GM19397 (cell line): ENCODE data around the gene SLC15A4.
"Not testable (repeated sequence)": the region's sequence is repeated elsewhere in the genome, so short reads cannot be mapped to it uniquely, and the experiment has no call there.

Source experiments
- ATAC-seq: cut with Tn5 transposase; IDR thresholded peaks from one replicate; pipeline ENCODE4 v1.9.1; 2021; ENCODE audit warnings: mild to moderate bottlenecking, moderate library complexity; ENCODE audit not compliant: unreplicated experiment

The SLC15A4 gene

DNA sequence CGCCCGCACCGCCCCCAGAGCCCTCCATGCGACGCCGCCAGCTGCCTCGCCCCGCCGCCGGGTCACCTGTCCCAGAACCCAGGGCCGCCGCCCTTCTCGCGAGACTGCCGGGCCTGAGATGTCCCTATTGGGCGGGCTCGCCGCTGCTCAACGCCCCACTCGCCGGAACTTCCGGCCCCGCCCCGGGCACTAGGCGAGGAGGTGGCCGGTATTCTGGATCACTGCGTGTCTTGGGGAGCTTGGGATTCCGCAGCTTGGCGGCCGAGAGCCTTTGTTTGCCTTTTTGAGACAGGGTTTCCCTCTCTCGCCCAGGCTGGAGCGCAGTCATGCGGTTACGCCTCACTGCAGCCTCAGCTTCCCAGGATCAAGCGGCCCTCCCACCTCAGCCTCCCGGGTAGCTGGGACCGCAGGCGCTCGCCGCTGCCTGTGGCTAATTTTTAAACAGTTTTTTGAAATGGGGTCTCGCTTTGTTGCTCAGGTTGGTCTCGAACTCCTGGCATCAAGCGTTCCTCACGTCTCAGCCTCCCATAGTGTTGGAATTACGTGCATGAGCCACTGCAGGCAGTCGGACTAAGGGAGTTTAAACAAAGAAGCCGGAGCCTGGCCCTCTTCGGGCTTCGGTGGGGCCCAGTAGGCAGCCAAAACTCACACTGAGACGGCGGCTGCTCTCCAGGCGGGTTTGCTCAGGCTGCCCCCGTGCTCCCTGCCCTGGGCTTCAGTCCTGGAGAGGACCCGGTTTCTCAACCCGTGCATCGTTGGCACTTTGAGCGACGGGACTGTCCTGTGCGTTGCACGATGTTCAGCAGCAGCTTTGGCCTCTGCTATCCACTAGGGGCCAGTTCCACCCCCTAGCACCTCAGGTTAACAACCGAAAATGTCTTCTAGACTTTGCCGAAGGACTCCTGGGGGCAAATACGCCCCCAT, at the start of gene SLC15A4:
Gene SLC15A4 (minus strand): TSS at position 43 of the 924 bp plus-strand sequence. CDS start 15 bp downstream, at position 28.
- peak; percentile 87 for ATAC-seq

DNA sequence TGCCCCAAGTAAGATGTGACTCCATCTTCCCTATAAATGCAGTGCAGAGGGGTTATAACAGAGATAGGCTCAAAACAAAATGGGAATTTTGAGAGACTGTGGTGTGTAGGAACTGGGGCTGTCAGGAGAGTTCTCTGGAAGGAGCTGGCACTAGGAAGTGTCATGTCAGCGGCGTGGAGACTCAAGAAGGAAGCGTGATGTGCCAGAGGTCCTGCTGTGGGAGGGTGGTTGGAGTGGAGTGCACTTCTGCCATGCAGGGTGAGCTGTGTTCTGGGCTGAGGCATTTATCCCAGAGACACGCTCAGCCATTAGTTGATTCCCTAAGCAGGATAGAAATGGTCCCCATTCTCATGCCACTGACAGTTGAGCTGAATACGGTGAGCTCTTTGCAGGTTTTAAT, 48.5 kb upstream of the SLC15A4 start:
- ATAC-seq = no peak

DNA sequence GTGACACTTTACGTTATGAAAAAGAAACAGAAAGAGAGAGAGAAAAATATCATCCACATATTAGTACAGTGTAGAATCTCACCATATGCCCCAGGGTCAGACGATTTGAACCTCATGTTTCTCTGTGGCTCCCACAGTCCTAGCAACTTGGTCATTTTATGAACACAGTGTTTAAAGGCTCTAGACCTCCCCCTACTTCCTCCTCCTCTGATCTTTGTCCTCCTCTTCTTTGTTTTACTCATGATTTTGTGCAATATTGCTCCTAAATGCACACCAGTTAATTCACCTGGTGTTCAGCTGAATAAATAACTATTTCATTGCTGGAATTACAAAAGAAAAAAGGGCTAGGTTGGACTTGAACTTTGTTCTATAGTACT, 47.7 kb upstream of the SLC15A4 start:
- ATAC-seq = no peak

DNA sequence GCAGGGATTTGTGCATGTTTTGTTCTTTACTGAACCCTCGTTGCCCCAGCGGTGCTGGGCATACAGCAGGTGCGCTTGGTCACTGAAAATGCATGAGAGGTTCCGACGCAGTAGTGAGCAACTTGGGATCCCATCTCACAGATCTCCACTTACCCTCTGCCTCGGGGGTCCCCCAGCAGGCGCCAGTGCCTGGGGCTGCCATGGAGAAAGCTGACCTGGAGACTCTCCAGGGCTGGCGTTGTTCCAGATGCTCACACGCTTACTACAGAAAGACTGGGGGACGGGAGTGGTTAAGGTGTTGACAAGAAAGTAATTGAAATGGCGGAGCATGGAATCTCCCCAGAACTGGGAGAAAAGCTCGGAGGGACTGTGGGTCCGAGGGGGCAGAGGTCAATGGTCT, 43.7 kb upstream of the SLC15A4 start:
- no peak for ATAC-seq

DNA sequence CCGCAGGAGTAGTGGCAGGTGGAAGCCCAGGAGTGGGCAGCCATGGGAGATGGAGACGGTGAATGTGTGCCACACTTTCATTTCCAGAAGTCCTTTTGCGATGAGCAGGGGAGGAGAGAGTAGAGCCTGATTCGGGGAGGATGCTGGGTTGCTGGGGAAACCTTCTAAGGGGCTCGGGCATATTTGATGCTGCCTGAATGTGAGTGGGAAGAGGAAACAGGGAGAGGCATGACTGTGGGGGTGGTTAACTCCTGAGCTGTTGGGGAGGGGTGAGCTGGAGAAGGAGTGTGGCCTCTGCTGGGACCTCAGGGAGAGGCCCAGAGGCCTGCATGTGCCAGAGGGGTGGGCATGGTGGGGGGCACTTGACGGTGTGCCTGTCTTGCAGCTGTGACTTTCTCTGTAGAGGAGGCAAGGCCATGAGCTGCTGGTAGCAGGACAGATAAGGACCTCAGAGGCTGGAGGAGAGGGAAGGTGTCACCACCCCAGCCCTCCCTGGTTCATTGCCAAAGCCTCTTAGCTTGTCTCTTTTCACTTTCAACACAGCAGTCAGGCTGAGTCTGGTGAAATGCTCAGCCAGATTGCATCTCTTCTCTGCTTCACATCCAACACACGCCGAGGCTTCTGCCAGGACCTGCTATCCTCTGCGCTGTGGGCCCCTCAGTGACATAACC, 40.9 kb upstream of the SLC15A4 start:
- no peak for ATAC-seq

DNA sequence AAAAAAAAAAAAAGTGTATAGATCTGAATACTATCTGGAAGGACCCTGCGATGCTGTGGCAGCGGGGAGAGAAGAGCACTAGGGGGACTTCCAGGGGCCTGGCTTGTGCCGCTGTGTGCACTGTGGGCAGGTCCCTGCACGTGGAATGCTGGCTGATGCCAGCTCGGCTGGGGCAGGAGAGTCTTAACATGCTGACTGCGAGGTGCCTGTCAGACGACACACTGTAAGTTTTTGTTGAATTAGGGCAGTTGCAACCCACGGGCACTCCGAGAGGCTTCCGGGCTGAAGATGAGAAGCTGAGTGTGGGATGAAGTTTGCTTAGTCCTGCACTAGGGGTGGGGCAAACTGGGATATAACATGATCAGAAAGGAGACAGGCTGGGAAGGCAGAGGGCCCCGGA, 40.2 kb upstream of the SLC15A4 start:
- no peak for ATAC-seq

DNA sequence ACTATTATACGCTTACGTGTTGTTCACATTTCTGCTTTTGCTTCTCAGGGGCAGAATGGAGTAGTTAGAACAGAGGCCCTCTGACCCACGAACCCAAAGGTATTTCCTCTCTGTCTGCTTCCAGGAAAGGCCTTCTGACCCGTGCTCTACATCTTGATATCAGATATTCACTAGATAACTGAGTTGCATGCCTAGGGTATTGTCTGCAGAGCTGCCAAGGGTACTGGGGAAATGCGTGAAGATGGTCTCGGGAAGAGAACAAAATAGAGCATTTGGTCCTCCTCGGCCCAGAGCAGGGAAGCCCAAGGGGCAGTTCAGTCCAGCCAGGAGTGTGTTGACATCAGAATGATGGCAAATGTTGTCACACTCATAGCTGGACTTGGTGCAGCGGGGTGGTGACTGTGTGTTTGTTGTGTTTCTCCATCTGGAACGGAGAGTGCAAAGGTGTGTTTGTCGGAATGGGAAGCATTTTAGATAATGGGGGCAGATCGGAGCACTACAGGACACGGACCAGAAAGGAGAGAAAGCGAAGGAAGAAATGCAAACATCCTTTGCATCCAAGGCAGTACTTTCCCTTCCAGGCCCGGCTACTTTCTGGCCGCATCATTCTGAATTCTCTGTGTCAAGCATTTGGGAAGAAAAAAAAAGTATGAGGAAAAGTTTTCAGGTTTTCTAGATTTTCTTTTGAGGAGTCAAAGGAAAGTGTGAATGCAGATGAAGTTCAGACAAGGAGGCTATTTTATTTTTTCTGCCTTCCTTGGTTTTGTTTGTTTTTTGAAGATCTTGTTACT, 37.7 kb upstream of the SLC15A4 start:
- ATAC-seq = no peak

DNA sequence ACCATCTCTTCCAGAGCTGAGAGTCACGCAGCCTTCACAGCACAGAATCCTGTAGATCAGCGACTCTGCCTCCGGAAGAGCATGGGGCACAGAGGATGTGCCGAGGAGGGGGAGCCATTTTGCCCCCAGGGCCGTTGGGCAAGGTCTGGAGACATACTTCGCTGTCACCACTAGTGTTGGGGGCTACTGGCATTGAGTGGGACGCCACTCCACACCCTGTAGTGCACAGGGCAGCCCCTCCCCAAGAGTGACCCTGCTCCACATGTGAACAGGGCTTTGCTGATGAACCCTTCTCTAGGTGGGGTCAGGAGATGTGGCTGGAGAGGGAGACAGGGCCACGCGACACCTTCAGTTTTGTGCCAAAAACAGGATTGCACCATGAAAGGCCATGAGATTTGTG, 35.6 kb upstream of the SLC15A4 start:
- no peak for ATAC-seq

DNA sequence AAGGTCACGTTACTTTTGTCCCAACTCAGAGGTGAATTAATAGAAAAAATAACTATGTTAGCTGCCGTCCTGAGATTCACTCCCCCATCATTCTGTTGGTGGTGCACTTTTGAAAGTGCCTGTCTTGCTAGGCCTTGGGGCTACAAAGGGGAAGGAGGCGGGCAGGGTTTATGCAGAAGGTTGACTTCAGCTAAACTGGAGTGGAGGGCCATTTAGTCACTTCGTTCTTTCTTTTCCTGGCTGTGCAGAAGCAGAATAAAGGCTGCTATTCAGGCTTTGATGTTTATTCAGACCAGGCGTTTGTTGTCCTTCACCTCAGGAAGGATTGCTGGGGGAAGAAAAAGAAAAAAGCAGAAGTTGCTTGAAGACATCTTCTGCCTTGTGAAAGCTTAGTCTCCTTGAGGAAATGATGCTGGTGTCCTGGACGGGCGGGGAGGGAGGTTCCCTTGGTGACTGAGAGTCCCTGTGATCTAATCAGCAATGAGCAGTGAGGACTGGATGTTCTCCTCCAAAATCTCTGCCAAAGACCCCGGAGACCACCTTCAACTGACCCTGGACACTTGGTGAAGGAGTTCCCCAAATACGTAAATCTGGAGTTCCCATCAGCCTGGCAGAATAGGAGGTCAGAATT, 33.5 kb upstream of the SLC15A4 start:
- no peak for ATAC-seq

DNA sequence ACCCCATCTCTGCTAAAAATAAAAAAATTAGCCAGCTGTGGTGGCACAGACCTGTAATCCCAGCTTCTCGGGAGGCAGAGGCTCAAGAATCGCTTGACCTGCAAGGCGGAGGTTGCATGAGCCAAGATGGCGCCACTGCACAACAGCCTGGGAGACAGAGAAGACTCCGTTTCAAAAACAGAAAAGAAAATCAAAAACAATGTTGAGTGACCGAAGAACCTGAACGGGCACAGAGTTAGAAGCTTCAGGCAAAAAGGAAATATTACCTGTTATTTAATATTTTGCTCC, 33.0 kb upstream of the SLC15A4 start:
- no peak for ATAC-seq

DNA sequence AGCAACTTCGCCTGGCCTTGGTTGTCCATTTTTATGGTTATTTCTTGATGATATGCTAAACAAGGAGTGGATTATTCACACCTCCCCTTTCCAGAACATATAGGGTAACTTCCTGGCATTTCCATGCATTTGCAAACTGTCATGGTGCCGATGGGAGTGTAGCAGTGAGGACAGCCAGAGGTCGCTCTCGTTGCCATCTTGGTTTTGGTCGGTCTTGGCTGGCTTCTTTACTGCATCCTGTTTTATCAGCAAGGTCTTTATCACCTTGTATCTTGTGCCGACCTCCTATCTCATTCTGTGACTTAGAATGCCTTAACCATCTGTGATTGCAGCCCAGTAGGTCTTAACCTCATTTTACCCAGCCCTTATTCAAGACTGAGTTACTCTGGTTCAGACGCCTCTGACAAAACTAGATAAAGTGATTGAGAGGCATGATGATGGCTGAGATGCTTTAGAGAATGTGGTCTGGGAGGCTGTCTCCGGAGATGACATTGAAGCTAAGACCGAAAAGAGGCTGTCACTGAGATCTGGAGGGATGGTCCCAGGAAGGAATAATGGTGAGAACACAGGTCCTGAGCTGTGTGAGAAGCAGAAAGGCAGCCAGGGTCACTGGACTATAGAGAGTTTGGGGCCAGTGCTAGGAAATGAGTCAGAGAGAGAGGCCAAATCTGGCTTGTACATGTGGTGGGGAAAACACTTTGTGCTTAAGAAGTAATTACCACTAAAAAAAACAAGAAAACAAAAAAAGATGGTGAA, 32.5 kb upstream of the SLC15A4 start:
- no peak for ATAC-seq

DNA sequence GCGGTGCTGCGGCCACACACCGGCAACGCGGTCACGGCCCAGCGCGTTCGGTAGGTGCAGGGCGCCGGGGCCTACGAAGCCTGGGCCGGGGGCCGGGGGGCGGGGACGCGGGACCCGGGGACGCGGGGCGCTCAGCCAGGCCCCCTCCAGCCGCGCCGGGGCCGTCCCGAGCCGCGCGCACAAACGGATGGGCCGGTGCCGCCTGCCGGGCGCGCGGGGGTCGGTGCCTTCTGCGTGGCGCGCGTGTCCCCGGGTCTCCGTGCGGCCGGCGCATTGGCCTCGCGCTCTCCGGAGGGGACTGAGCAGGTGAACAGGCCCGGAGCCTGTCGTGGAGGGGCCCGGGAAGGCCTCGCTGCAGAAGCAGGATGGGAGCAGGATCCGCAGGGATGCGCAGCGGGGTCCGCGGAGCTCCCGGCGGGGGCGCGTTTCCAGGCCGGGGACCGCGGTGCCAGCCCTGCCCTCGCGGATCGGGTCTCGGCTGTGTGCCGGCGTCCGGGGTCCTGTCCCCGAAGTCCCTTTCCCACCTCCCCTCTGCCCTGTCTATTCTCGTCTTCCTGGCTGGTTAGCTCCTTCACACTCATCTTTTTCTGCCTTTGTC, 29.9 kb upstream of the SLC15A4 start:
- no peak for ATAC-seq

DNA sequence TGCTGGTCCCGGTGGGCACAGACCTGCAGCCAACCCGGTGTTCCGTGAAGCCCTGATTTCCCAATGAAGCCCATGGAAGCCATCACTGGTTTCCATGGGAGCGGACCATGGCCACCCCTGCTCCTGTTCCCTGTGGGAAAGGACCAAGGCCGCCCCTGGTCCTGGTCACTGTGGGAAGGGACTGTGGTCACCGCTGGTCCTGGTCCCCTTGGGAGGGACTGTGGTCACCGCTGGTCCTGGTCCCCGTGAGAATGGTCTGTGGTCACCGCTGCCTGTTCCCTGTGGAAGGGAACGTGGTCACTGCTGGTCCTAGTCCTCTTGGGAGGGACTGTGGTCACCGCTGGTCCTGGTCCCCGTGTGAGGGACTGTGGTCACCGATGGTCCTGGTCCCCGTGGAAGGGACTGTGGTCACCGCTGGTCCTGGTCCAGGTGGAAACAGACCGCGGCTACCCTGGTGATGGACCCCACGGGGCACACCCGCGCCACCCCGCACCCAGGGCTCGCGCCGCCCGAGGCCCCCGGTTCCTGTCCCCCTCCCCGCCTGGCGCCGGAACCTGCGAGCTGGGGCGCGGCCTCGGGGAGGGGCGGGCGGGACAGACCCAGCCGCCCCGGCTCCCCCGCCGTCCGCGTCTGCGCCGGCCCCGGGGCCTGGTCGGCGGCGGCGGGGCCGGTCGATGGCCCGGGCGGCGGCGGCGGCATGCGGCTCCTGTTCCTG, 29.3 kb upstream of the SLC15A4 start, which contains the start of gene GLT1D1:
Gene GLT1D1 (plus strand): TSS at position 594 of the 715 bp plus-strand sequence. CDS start 104 bp downstream, at position 698.
- ATAC-seq = no peak

DNA sequence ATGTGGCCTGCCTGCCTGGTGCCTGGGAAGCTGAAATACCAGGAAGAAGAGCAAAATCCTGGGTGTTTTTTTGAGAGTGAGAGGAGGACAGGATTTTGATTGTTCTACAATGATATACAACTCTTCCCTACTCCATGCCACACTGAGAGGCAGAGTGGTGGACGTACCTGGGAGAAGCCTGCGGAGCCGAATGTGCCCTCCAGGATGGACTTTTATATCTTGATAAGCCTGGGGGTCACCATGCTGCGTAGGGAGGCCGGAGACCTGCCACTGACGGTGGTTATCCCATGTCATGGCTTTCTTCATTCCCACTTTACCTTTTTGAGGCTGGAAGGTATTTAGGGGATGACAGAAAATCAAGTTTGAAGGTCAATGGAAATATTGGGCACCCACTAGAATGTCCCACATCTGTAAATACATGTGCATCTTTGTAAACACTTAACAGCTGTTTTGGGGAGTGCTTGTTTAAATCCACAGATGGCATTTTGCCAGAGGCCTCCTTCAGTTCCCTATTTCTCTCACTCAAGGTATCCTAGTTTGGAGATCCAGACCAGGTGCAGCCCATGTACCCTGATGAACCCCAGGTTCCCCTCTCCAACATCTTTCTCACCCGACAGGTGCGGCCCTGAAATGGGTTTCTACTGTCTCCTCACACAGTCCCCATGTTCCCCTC, 28.4 kb upstream of the SLC15A4 start:
- ATAC-seq = no peak

DNA sequence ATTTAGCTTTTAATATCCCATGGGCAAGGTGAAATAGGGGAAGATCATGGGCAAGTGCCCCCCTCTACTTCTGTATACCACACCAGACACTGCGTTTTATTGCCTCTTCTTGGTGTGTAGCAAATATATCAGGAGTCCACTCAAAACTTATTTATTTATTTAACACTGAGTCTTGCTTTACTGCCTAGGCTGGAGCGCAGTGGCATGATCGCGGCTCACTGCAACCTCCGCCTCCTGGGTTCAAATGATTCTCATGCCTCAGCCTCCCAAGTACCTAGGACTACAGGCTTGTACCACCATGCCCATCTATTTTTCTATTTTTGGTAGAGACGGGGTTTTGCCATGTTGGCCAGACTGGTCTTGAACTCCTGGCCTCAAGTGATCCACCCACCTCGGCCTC, 27.7 kb upstream of the SLC15A4 start:
- ATAC-seq = not testable (repeated sequence)

DNA sequence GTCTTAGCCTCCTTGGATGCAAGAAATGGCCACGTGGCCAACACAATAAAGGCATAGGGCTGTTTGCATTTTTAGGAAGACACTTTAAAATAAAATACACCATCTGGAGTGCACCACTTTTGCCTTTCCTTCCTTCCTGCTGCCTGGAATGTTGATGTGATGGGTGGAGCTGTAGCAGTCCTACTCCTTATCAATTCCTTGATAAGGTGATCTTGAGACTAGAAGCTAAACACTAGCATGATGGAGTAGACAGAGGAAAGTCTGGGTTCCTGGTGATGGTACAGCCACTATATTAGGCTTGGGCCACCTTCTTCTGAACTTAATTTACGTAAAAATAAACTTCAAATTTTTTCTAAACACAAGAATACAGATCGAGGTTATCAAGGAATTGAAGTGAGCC, 26.6 kb upstream of the SLC15A4 start:
- ATAC-seq = no peak

DNA sequence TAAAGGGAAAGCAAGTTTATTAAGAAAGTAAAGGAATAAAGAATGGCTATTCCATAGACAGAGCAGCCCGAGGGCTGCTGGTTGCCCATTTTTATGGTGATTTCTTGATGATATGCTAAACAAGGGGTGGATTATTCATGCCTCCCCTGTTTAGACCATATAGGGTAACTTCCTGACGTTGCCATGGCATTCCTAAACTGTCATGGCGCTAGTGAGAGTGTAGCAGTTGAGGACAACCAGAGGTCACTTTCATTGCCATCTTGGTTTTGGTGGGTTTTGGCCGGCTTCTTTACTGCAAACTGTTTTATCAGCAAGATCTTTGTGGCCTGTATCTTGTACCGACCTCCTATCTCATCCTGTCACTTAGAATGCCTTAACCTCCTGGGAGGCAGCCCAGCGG, 26.0 kb upstream of the SLC15A4 start:
- ATAC-seq = not testable (repeated sequence)

DNA sequence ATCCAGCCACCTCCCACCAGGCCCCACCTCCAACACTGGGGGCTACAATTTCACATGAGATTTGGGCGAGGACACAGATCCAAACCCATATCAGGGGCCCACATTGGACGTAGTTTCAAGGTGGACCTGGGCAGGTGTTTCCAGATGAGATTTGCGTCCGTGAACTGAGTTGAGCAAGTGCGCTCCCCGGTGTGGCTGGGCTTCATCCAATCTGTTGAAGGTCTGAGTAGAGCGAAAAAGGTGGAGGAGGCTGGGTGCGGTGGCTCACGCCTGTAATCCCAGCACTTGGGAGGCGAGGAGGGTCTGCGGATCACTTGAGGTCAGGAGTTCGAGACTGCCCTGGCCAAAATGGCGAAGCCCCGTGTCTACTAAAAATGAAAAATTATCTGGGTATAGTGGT, 24.6 kb upstream of the SLC15A4 start:
- ATAC-seq = no peak

DNA sequence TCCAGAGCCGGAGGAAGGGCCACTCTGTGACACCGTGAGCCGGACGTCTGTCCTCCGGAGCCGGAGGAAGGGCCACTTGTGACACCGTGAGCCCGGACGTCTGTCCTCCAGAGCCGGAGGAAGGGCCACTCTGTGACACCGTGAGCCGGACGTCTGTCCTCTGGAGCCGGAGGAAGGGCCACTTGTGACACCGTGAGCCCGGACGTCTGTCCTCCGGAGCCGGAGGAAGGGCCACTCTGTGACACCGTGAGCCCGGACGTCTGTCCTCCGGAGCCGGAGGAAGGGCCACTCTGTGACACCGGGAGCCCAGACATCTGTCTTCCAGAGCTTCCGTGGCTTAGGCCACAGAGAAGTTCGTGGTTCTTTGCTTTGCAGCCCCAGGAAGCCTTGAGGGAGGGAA, 22.9 kb upstream of the SLC15A4 start:
- not testable (repeated sequence) for ATAC-seq
